Measurements from ENCODE around the gene GRPEL2. TPM values are rescaled to one million over a fixed set of nuclear protein-coding genes. Genes with fewer than 3 reads are reported as not detected.

Gene GRPEL2
- total RNA-seq, 1 donor from 2014 or later = 37.8 TPM

GRCh38 chr5:149317281-149318048, 27.8 kb upstream of the GRPEL2 start:
- intact Hi-C loops (cut with micrococcal nuclease) = loop anchor here (1.0 to 2.0 kb wide), 4 partner anchors 50 to 247 kb away; no protein-coding TSS in a partner anchor

GRCh38 chr5:149319174-149319573, 26.1 kb upstream of the GRPEL2 start:
- intact Hi-C loops (cut with micrococcal nuclease) = no loop called here

- intact Hi-C loops (cut with micrococcal nuclease) = no loop called here
Measured at GRCh38 chr5:149320791-149321330, 24.4 kb upstream of the GRPEL2 start.

DNA sequence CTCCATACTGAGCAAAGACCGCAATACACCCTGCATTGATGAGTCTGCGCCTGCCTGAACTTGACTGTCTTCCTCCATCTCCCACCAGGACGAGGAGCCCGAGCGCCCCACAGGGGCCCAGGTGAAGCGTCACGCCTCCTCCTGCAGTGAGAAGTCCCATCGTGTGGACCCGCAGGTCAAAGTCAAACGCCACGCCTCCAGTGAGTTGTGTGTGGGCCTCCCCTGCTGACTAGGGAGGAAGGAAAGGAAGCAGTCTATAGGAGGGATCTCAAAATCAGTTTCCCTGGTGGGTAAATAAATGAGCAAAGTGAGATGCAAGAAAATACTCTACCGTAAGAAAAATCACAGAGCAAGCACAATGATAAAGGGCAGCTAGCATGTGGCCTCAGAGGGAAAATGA, 22.8 kb upstream of the GRPEL2 start:
- intact Hi-C loops (cut with micrococcal nuclease) = no loop called here

DNA sequence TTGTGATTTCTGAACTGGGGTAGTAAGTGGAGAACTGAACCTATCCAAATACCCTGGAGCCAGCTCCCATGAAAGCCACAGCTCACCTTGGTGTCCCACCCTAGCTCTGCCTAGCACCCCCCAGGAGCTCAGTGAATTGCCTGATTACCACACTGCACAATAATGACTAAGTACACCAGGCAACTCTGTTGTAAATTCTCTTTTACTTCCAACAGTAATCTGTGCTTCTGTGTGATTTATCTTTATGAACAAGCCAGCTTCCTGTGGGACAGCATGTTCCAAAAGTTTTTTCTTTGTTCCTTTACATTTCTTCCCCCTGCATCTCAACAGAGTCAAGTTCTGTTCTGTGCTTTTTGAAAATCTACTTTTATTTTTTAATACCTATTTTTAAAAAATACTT, 22.1 kb upstream of the GRPEL2 start:
- intact Hi-C loops (cut with micrococcal nuclease) = no loop called here

DNA sequence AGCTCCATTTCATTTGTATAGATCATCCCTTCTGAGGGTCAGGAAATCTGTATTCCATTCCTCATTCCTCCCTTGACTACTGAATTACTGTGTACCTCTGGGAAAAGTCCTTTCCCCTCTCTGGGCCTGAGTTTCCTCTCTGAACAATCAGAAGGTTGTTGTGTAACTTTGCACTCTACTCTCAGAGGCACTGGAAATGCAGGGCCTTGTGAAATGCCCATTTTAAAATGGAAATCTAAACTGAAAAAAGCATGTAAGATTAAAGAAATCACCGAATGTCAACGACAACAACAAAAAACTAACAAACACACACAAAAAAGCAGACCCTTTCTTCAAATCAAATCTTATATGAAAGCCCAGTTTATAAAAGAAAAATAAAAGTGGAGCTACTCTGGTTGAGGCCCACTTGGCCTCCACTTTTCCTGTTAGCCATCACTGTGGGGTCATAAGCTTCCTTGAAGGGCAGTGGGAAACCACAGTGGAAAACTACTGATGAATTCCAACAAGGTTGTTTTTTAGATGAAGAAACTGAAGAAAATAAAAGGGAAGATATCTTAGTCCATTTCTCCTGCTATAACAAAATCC, 21.6 kb upstream of the GRPEL2 start:
- intact Hi-C loops (cut with micrococcal nuclease) = no loop called here

- intact Hi-C loops (cut with micrococcal nuclease) = no loop called here
Measured at GRCh38 chr5:149324641-149325040, 20.7 kb upstream of the GRPEL2 start.

DNA sequence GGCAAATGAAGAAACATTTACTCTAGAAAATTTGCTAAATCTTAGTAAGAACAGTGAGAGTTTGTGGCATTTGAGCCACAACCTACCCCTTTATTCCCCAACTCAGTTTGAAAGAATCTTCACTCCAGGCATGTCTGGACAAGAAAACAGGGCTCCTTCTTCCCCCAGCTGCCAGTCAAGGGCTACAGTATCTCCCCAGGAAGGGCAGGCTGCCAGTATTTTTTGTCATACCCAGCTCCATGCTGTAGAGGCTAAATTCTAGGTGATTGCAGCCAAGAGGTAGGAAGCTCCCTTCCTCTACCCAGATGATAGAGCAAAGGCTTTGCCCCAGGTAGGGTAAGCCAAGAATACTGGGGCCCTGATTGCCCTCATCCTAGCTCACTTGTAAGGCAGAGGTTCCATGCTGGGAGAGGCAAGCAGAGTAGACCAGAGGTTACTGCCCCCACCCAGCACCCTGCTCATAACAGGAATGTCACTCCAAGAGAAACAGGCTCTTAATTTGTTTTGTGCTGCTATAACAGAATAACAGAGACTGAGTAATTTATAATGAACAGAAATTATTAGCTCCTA, 20.0 kb upstream of the GRPEL2 start:
- intact Hi-C loops (cut with micrococcal nuclease) = no loop called here

DNA sequence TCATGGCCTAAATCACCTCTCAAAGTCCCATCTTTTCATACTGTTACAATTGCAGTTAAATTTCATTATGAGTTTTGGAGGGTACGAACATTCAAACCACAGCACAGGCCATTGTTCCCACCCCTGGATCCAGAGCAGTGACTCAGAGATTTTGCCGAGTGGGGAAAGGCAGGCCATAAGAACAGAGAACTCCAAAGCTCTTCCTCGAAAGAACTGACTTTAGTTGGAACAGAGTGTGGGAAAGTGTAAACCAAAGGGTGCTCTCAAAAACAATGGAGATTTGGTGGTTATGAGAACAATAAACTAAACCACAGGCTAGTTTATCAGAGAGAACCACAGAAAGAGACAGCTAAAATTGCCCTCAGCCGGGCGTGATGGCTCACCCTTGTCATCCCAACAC, 19.4 kb upstream of the GRPEL2 start:
- intact Hi-C loops (cut with micrococcal nuclease) = no loop called here

GRCh38 chr5:149326611-149327010, 18.7 kb upstream of the GRPEL2 start:
- intact Hi-C loops (cut with micrococcal nuclease) = no loop called here

DNA sequence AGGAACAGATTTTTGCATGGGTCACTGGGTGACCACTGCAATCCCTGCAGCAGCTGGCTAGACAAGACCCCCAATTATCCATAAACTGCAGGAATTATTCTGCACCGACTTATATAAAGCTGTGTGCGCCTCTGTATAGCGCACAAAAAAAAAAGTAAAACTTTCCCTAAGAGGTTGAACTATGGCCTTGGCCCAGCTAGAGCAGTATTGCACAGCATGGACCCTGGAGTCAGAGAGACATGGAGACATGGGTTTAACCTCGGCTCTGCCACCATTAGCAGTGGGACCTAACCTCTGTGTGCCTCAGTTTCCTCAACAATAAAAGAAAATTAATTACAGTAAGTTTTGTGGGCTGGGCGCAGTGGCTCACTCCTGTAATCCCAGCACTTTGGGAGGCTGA, 17.1 kb upstream of the GRPEL2 start:
- intact Hi-C loops (cut with micrococcal nuclease) = no loop called here

DNA sequence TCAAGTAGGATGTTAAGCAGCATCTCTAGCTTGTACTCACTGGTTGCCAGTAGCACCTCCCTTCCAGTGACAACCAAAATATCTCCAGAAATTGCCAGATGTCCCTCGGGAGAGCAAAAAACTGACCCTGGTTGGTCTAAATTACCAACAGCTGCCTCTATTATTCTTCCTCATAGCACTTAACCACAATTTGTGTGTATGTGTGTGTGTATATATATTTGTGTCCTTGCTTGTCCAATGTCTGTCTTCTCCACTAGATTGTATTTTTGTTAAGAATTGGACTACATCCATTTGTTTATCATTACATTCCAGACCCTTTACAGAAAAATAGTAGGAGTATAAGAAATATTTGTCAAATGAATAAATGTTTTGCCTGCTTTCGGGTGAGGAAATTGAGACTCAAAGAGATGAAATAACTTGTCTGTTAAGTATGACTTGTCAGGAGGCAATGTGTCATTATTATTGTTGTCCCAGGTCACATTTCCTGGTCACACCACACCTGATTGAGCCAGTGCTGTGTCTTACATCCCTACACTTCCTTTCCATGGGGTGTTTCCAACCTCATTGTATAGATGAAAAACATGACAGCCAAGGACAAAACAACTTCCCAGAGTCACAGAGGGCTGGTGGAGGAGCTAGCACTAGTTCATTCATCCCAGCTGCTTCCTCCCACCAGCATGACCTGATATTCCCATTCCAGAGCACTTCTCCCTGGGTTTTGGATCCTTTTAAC, 11.4 kb upstream of the GRPEL2 start:
- intact Hi-C loops (cut with micrococcal nuclease) = no loop called here

DNA sequence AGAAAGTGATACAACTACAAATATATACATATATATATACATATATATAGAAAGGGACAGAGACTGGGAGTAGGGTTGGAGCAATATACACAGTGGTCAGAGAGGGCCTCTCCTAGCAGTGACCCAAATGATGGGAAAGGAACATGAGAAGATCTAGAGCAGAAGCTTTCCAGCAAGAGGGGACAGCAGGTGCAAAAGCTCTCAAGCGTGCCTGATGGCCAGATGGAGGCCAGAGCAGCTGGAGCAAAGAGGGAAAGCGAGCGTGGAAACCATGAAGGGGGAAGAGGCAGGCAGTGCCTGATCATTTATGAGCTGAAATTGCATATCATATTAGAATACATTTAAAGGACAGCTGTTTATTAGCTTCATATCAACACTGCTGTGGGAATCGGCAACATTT, 7.6 kb upstream of the GRPEL2 start:
- intact Hi-C loops (cut with micrococcal nuclease) = no loop called here

DNA sequence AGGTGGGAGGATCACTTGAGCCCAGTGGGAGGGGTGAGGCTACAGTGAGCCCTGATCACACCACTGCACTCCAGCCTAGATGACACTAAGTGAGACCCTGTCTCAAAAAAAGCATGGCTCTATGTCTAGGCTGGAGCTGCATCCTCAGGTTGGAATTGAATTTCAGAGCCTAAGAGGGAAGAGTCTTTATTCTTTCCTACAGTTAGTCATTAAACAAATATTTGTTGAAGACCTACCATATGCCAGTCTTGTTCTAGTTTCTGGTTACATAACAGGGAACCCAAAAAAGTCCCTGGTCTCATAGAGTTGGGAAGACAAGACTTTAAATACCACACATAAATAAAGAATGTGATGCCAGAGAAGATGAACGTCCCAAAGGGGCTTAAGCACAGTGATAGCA, 6.9 kb upstream of the GRPEL2 start:
- intact Hi-C loops (cut with micrococcal nuclease) = no loop called here

GRCh38 chr5:149340920-149341319, 4.4 kb upstream of the GRPEL2 start:
- intact Hi-C loops (cut with micrococcal nuclease) = loop anchor here (10.0 kb wide), 2 partner anchors 516 to 1444 kb away; partner anchors contain the start of gene ADRB2

DNA sequence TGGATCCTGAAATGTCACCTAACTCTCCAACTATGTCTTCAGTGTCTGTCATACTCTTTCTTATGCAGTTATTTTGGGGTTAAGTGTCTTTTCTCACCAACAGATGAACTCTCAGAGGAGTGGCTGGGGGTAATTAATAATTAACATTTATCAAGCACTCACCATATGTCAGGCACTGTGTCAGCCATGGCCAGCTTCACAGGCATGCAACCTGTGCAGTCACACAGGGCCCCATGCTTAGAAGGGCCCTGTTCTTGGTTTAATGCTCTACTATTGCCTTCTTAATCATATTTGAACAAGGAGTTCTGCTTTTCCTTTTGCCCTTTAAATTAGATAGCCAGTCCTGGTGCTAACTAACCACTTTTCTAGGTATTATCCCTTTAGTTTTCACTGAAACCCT, 3.4 kb upstream of the GRPEL2 start:
- intact Hi-C loops (cut with micrococcal nuclease) = loop anchor here (10.0 kb wide), 2 partner anchors 517 to 1443 kb away; partner anchors contain the start of gene ADRB2

DNA sequence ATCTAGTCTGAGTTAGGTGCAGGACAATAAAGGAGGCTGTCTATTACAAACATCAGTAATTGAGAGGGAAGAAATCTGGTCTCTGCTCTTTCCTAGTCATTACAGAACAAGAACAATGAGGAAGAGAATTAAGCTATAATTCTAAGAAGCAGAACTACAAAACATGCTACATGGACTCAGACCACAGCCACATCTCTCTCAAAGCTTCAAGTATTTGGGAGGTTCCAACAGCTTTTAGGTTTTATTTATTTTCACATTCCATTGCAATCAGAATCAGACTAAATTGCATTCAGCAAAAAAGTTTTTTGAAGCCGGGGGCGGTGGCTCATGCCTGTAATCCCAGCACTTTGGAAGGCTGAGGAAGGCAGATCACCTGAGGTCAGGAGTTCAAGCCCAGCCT, 1.1 kb upstream of the GRPEL2 start:
- intact Hi-C loops (cut with micrococcal nuclease) = loop anchor here (2.0 to 10.0 kb wide), 3 partner anchors 387 to 1441 kb away; partner anchors contain the start of genes ADRB2 and PPARGC1B

DNA sequence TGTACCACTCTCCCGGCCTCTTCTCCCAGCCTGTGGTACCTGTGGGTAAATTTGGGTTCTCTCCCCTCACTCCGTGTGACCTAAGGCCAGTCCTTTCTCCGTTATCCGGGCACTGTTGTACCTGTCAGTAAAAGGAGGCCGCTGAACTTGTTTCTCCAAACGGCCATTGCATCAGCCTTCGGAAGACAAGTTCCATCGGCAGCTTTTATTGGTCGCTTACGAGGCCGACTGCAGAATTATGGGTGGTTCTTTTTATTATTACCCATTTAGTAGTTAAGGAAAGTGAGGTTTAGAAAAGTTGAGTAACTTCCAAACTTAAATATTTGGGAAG, 558 bp downstream of the GRPEL2 start:
- intact Hi-C loops (cut with micrococcal nuclease) = loop anchor here (1.0 to 10.0 kb wide), 7 partner anchors 11 to 1439 kb away; partner anchors contain the start of genes ADRB2, CSNK1A1, HMGXB3 and PPARGC1B

- intact Hi-C loops (cut with micrococcal nuclease) = loop anchor here (5.0 to 10.0 kb wide), 4 partner anchors 524 to 1436 kb away; partner anchors contain the start of genes ADRB2, HMGXB3, SLC26A2 and TIGD6
Measured at GRCh38 chr5:149348518-149348917, 3.2 kb downstream of the GRPEL2 start.

- intact Hi-C loops (cut with micrococcal nuclease) = loop anchor here (5.0 to 10.0 kb wide), 4 partner anchors 525 to 1435 kb away; partner anchors contain the start of genes ADRB2, HMGXB3, SLC26A2 and TIGD6
Measured at GRCh38 chr5:149349382-149349781, 4.1 kb downstream of the GRPEL2 start.

DNA sequence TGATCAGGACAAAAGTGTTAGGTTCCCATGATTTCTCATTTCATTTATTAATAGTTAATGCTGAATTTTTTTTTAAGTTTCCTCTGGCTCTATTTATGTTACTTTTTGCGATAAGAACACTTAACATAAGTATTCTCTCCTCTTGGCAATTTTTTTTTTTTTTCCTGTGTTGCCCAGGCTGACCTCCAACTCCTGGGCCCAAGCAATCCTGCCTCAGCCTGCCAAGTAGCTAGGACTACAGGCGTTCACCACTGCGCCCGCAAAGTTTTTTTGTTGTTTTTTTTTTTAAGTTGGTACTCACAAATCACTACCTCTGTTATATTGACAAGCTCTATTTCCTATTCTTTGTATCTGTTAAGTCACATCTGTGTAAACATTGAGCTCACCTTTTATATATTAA, 6.9 kb downstream of the GRPEL2 start:
- intact Hi-C loops (cut with micrococcal nuclease) = no loop called here

Data from T-helper 2 cell treated with Interferon-gamma antibody and Interleukin-4, amounts not matched to agents 100 ng/mL and 5 ng/mL, for 36 hours (primary cell).